H9 (cell line): ENCODE data around the gene HES6. TPM values are rescaled to one million over a fixed set of nuclear protein-coding genes. Genes with fewer than 3 reads are reported as not detected.
A peak's percentile ranks its signal among the peaks of the same experiment; 100 is the strongest.

ENCODE experiments used
- DNase-seq: peaks from one replicate; pipeline ENCODE4 v3.0.0-alpha.2; 2017
- H2AFZ ChIP-seq: one replicate; pipeline ENCODE4 v1.6.1; 2013; ENCODE audit warnings: mild to moderate bottlenecking, low read length, control low read depth, moderate library complexity
- H2AK5ac ChIP-seq: 2 replicates; pipeline ENCODE4 v1.6.1; 2013; ENCODE audit warnings: low read length, control low read depth, mixed read lengths; ENCODE audit not compliant: insufficient read length
- H2BK120ac ChIP-seq: one replicate; pipeline ENCODE4 v1.6.1; 2013; ENCODE audit warnings: low read depth, mild to moderate bottlenecking, low read length, control low read depth, inconsistent platforms; ENCODE audit not compliant: poor library complexity, severe bottlenecking
- H2BK12ac ChIP-seq: 2 replicates; pipeline ENCODE4 v1.6.1; 2013; ENCODE audit warnings: low read length, control low read depth, mixed read lengths, low read depth; ENCODE audit not compliant: insufficient read length
- H2BK15ac ChIP-seq: 2 replicates; pipeline ENCODE4 v1.6.1; 2013; ENCODE audit warnings: low read depth, low read length, control low read depth
- H2BK20ac ChIP-seq: one replicate; pipeline ENCODE4 v1.6.1; 2013; ENCODE audit warnings: low read depth, mild to moderate bottlenecking, low read length, control low read depth, inconsistent platforms; ENCODE audit not compliant: poor library complexity, severe bottlenecking
- H2BK5ac ChIP-seq: 2 replicates; pipeline ENCODE4 v1.6.1; 2013; ENCODE audit warnings: low read length, control low read depth, mixed read lengths; ENCODE audit not compliant: insufficient read length
- H3K14ac ChIP-seq: 2 replicates; pipeline ENCODE4 v1.6.1; 2013; ENCODE audit warnings: low read length, control low read depth; ENCODE audit not compliant: insufficient read depth
- H3K18ac ChIP-seq: 2 replicates; pipeline ENCODE4 v1.6.1; 2013; ENCODE audit warnings: low read depth, mild to moderate bottlenecking, mixed read lengths, low read length, control low read depth; ENCODE audit not compliant: insufficient read length
- H3K23ac ChIP-seq: 2 replicates; pipeline ENCODE4 v1.6.1; 2013; ENCODE audit warnings: low read length, control low read depth, mixed read lengths, low read depth; ENCODE audit not compliant: insufficient read length
- H3K23me2 ChIP-seq: 2 replicates; pipeline ENCODE4 v1.6.1; 2013; ENCODE audit warnings: low read depth, mild to moderate bottlenecking, mixed read lengths, low read length, control low read depth; ENCODE audit not compliant: insufficient read length, poor library complexity, severe bottlenecking
- H3K27ac ChIP-seq: 2 replicates; pipeline ENCODE4 v1.5.1; 2013; ENCODE audit warnings: low read length, control low read depth, mixed read lengths, low read depth; ENCODE audit not compliant: insufficient read length
- H3K27me3 ChIP-seq: 2 replicates; pipeline ENCODE4 v1.6.1; 2013; ENCODE audit warnings: low read length, control low read depth, inconsistent platforms; ENCODE audit not compliant: insufficient read depth
- H3K4ac ChIP-seq: 2 replicates; pipeline ENCODE4 v1.6.1; 2013; ENCODE audit warnings: low read depth, mild to moderate bottlenecking, control low read depth, inconsistent platforms, low read length, moderate library complexity
- H3K4me1 ChIP-seq: 2 replicates; pipeline ENCODE4 v1.6.1; 2013; ENCODE audit warnings: low read length, control low read depth, inconsistent platforms; ENCODE audit not compliant: insufficient read depth
- H3K4me2 ChIP-seq: 2 replicates; pipeline ENCODE4 v1.6.1; 2013; ENCODE audit warnings: low read length, control low read depth, mixed read lengths; ENCODE audit not compliant: insufficient read length, insufficient read depth
- H3K56ac ChIP-seq: 2 replicates; pipeline ENCODE4 v1.6.1; 2013; ENCODE audit warnings: low read depth, mild to moderate bottlenecking, mixed read lengths, low read length, control low read depth; ENCODE audit not compliant: insufficient read length
- H3K79me1 ChIP-seq: 2 replicates; pipeline ENCODE4 v1.6.1; 2013; ENCODE audit warnings: low read depth, mild to moderate bottlenecking, moderate library complexity, low read length, control low read depth, inconsistent platforms; ENCODE audit not compliant: insufficient read depth, poor library complexity, severe bottlenecking
- H3K79me2 ChIP-seq: 2 replicates; pipeline ENCODE4 v1.6.1; 2013; ENCODE audit warnings: low read length, control low read depth, inconsistent platforms; ENCODE audit not compliant: insufficient read depth
- H3K9ac ChIP-seq: 2 replicates; pipeline ENCODE4 v1.6.1; 2013; ENCODE audit warnings: low read length, control low read depth, mixed read lengths; ENCODE audit not compliant: insufficient read length; ENCODE audit errors: extremely low read depth
- H3K9me3 ChIP-seq: one replicate; pipeline ENCODE4 v1.6.1; 2013; ENCODE audit warnings: low read depth, low read length, inconsistent platforms; ENCODE audit not compliant: control insufficient read depth
- H3T11ph ChIP-seq: one replicate; pipeline ENCODE4 v1.6.1; 2013; ENCODE audit warnings: mild to moderate bottlenecking, low read length, control low read depth, inconsistent platforms
- H4K20me1 ChIP-seq: one replicate; pipeline ENCODE4 v1.6.1; 2013; ENCODE audit not compliant: control insufficient read depth, insufficient read length, insufficient read depth
- H4K5ac ChIP-seq: 2 replicates; pipeline ENCODE4 v1.6.1; 2013; ENCODE audit warnings: low read depth, mild to moderate bottlenecking, mixed read lengths, low read length, control low read depth; ENCODE audit not compliant: insufficient read length
- H4K8ac ChIP-seq: replicated peaks from 2 replicates; pipeline ENCODE4 v1.6.1; 2013; ENCODE audit warnings: low read length, control low read depth, mixed read lengths, low read depth; ENCODE audit not compliant: insufficient read length
- H4K91ac ChIP-seq: 2 replicates; pipeline ENCODE4 v1.6.1; 2013; ENCODE audit warnings: low read depth, mild to moderate bottlenecking, moderate library complexity, mixed read lengths, low read length, control low read depth; ENCODE audit not compliant: insufficient read length
- H3K27ac Mint-ChIP-seq, 3 experiments: 2 replicates in 2 of 3; 3 replicates in 1 of 3; pipeline ENCODE4 v1.8.0; 2020 to 2021; ENCODE audit warnings: mixed read lengths in 3 of 3, mild to moderate bottlenecking in 1 of 3, moderate library complexity in 1 of 3
- H3K27me3 Mint-ChIP-seq: 2 replicates; pipeline ENCODE4 v1.8.0; 2021; ENCODE audit warnings: low read depth, mild to moderate bottlenecking, moderate library complexity, mixed read lengths
- H3K36me3 Mint-ChIP-seq, 3 experiments: 2 replicates in 2 of 3; 3 replicates in 1 of 3; pipeline ENCODE4 v1.8.0; 2020 to 2021; ENCODE audit warnings: low read depth in 3 of 3, mixed read lengths in 3 of 3; ENCODE audit not compliant: insufficient read depth in 1 of 3
- H3K4me1 Mint-ChIP-seq, 2 experiments: 2 replicates each; pipeline ENCODE4 v1.8.0; 2020; ENCODE audit warnings: mixed read lengths in 2 of 2
- H3K4me3 Mint-ChIP-seq, 2 experiments: 2 replicates in 1 of 2; 3 replicates in 1 of 2; pipeline ENCODE4 v1.8.0; 2020 to 2021; ENCODE audit warnings: mild to moderate bottlenecking in 2 of 2, mixed read lengths in 2 of 2, moderate library complexity in 1 of 2
- H3K9me3 Mint-ChIP-seq, 2 experiments: 2 replicates in 1 of 2; 3 replicates in 1 of 2; pipeline ENCODE4 v1.8.0; 2020; ENCODE audit warnings: mild to moderate bottlenecking in 2 of 2, mixed read lengths in 2 of 2, moderate library complexity in 1 of 2
- CTCF ChIP-seq: fragments of 200-600 bp; sonication (generic); conservative IDR thresholded peaks from 3 replicates; pipeline ENCODE4 v1.8.0; 2021; ENCODE audit warnings: antibody characterized with exemption, mild to moderate bottlenecking
- WGBS: extraction: QIAGEN DNeasy Blood & Tissue Kit; methylation state at CpG from one replicate; pipeline ENCODE4 v1.1.7; 2013; ENCODE audit warnings: missing lambda C conversion rate, low lambda C conversion rate, mixed read lengths; ENCODE audit not compliant: insufficient read length; ENCODE audit errors: extremely low coverage; 5-methylcytosine and 5-hydroxymethylcytosine counted together
- total RNA-seq: library from RNA; stranded (reverse); gene quantifications from 2 replicates; pipeline ENCODE4 v1.2.1, GENCODE V29; 2021

Gene HES6
- total RNA-seq, 1 experiment from 2014 or later: 27.1 TPM

- Histone ChIP-seq H3K79me1 (no peaks in the 10 kb centered on the region), H3K27ac (no peak overlapping the region), H3K9me3 (no peaks in the 10 kb centered on the region)
These were observed 49.1 kb upstream of the HES6 start for GRCh38 chr2:238288650-238289573.

More at GRCh38 chr2:238288650-238289573, 49.1 kb upstream of the HES6 start:
- Histone ChIP-seq H2AFZ (no peak overlapping the region), H4K20me1 (no peaks in the 10 kb centered on the region), H3K23ac (no peak overlapping the region), H3K18ac (no peak overlapping the region), H3K14ac (no peak overlapping the region), H3T11ph (no peak overlapping the region), H3K56ac (no peak overlapping the region), H4K5ac (no peak overlapping the region), H2AK5ac (no peak overlapping the region), H4K91ac (no peak overlapping the region), H2BK15ac (no peak overlapping the region), H3K4ac (no peak overlapping the region), H2BK5ac (no peak overlapping the region), H3K27me3 (no peaks in the 10 kb centered on the region), H2BK120ac (no peak overlapping the region), H3K79me2 (no peaks in the 10 kb centered on the region), H2BK20ac (no peak overlapping the region), H2BK12ac (no peak overlapping the region), H4K8ac (no peak overlapping the region), H3K4me1 (no peaks in the 10 kb centered on the region; the same call in 1 of the 2 replicates), H3K23me2 (peaks cover 11% of the 10 kb centered on the region), H3K9ac (no peak overlapping the region), H3K4me2 (peak overlapping the region; percentile 80)
- TF ChIP-seq CTCF: peak; percentile 59
- H3K4me3 Mint-ChIP-seq: peak overlapping the region; percentile 69 to 84
- peaks cover 32 to 50% of the 10 kb centered on the region in 2 experiments for H3K4me1 Mint-ChIP-seq
- peak; percentile 99 for DNase-seq
- peak overlapping the region in 2 of 3 experiments; percentile 63 to 71; a peak in 4 of 7 replicates for H3K27ac Mint-ChIP-seq
- no peaks in the 10 kb centered on the region; a peak in 1 of 7 replicates for H3K36me3 Mint-ChIP-seq
- no peaks in the 10 kb centered on the region for H3K9me3 Mint-ChIP-seq
- peaks cover 9% of the 10 kb centered on the region for H3K27me3 Mint-ChIP-seq
- WGBS: no CpG with 5 or more reads among the region's 108 CpGs
